Raji (cell line): ENCODE results near the gene MAD2L1BP.

Experiments
- POLR2A ChIP-seq: IDR thresholded peaks from 2 replicates; pipeline ENCODE4 v1.6.1; 2011; ENCODE audit warnings: low read depth, low read length, control low read depth; ENCODE audit not compliant: insufficient read depth

The MAD2L1BP gene

GRCh38 chr6:43639984-43640800 lies 4.6 kb downstream of the MAD2L1BP start:
- TF ChIP-seq POLR2A = no peak

GRCh38 chr6:43644940-43645612 lies 9.4 kb downstream of the MAD2L1BP start, which contains the start of gene RSPH9:
RSPH9 (plus strand) TSS chr6:43645036; CDS start chr6:43645099, 63 bp downstream.
- TF ChIP-seq POLR2A = no peak

- TF ChIP-seq POLR2A = no peak
These were observed 9.9 kb downstream of the MAD2L1BP start for GRCh38 chr6:43645613-43645964.

GRCh38 chr6:43647613-43648012 lies 12.0 kb downstream of the MAD2L1BP start:
- TF ChIP-seq POLR2A = no peak

DNA sequence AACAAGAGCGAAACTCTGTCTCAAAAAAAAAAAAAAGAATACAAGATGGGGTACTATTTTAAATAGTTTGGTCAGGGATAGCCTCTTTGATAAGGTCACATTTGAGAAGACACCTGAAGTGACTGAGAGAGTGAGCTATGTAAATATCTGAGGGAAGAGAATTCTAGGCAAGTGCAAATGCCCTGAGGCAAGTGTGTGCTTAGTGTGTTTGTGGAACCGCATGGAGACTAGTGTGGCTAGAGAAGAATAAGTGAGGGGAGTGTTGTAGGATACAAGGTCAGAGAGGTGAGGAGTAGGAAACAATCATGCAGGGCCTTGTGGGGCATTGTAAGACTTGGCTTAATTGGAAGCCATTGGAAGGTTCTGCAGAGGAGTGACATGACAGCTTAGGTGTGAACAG lies 12.6 kb downstream of the MAD2L1BP start:
- TF ChIP-seq POLR2A = no peak

DNA sequence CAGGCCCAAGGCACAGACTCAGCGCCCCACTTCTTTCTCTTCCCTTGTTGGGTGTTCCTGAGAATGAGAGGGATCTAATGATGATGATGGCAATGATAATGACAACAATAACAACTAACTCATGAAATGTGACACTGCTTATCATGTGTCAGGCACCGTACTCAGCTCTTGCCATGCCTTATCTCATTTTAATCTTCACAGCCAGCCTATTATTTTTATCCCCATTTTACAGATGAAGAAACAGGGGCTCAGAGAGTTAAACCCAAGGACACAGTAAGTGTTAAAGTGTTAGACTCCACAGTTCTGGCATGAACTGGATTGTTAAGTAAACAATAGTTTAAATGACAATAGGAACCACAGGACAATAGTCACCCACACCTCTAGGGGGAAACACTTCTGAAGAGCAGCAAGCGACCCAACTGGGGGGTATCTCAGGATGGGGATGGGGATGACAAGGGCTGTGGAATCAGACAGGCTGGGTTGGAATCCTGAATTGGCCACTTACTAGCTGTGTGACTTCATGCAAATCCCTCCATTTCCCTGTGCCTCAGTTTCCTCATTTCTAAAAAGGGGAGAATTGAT lies 21.7 kb downstream of the MAD2L1BP start:
- no peak for TF ChIP-seq POLR2A

DNA sequence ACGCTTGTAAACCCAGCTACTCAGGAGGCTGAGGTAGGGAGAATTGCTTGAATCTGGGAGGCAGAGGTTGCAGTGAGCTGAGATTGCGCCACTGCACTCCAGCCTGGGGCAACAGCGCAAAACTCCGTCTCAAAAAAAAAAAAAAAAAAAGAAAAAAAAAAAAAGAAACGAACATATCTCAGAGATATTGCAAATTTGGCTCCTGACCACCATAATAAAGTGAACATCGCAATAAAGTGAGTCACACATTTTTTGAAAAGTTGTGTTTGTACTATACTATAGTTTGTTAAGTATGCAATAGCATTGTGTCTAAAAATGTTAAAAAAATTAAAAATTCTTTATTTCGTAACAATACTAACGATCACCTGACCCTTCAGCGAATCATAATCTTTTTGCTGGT lies 22.5 kb downstream of the MAD2L1BP start:
- no peak for TF ChIP-seq POLR2A

DNA sequence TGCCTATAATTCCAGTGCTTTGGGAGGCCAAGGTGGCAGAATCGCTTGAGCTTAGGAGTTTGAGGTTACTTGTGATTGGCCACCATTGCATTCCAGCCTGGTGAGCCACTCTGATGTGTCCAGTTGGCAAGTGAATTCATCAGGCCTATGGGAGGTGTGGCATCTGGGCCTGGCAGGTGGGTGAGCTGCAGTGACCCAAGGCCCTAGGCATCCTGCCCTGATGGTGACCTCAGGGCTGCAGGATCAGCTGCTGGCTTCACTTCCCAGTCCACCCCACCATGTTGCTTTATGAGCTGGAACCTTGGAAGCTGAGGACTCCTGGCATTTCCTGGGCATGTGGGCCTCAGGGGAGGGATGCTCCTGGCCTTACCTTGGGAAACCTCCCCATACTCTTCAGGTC lies 29.7 kb downstream of the MAD2L1BP start:
- no peak for TF ChIP-seq POLR2A

DNA sequence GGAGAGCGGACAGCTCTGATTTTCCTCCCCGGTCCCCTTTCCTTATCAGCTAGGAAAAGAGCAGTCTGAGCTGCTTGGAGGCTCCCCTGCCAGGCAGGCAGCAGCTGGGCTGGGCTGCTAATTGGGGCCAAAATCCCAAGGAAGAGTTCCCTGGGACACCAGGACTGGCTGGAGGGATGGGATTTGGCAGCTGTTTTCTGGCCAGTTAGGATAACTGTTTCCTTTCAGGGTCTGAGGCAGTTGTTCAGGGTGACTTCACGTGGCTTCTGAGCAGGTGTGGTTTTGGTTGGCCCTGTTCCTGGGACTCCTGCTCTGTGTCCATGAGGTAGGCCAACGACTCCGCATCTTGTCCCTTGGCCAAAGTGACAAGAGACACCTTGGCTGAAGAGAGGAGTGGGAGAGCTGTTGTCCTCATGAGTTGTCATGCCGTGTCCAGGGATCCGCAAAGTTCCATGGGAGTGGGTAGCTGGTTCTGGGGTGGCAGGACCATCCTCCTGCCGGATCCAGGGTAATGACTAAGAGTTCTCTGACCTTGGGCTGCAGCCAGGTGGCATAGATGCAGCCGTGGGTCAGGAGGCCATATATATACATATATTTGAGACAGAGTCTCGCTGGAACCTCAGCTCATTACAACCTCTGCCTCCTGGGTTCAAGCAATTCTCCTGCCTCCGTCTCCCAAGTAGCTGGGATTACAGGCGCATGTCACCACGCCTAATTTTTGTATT lies 30.7 kb downstream of the MAD2L1BP start:
- no peak for TF ChIP-seq POLR2A

- TF ChIP-seq POLR2A = no peak
These were observed 31.9 kb downstream of the MAD2L1BP start for GRCh38 chr6:43667245-43668150.

- TF ChIP-seq POLR2A = peak; percentile 36; the same call in 1 of the 2 replicates
These were observed 32.8 kb downstream of the MAD2L1BP start for GRCh38 chr6:43668151-43669028.

DNA sequence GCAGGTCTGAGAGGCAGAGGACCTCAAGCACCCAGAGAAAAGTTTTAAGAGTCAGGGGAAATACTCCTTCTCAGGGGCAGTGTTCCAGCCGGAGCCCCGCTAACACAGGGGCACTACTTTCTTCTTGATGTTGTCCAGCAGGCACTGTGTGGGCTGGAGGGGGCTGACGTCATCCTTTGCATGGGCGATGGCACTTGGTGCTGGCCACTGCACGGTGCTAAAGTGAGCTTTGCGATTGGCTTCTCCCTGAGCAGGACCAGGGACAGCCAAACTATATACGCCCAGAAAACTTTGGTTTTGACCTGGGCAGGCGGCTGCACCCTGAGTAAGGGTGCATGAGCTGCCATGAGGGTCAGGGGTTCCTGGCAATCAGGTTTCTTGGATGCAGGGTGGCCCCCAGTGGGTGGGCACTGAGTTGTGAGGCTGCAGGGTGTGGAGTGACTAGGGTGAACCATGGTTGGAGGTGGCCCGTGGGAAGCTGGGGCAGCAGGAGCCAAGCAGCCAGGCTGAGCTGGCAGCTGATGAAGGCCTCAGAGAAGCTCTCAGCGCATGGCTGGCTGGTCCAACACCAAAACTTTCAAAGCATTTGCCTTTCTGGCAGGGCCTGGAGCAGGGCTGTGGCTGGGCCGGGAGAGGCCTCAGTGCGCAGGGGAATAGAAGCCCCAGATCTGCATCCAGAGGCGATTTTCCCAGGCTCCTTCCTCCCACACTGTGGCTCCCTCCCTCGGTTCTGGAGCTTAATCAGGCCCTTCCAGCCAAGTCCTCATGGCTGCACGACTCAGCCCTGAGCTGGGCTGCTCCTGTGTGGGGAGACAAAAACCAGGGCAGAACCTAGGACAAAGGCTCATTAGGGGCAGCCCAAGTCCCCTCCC lies 33.6 kb downstream of the MAD2L1BP start:
- no peak for TF ChIP-seq POLR2A
